Frontal cortex (tissue), 4 donors: ENCODE measurements around the gene LIN7A. TPM values are rescaled to one million over a fixed set of nuclear protein-coding genes. Genes with fewer than 3 reads are reported as not detected.

Experiments used
- DNase-seq, 2 donors: peaks; one replicate each; pipeline ENCODE4 v3.0.0; 2012; ENCODE audit warnings: low spot score in 2 of 2
- FAIRE-seq: peaks from 2 replicates; lab custom pipeline; 2012; peaks lifted over from hg19 to GRCh38; lab: Jason Lieb, UNC
- total RNA-seq: library from RNA; depleted of rRNA; stranded (reverse); fragments of >200 nt; gene quantifications from one replicate; pipeline ENCODE4 v1.2.3, GENCODE V29; 2014
- donor health status: control.
- donor health status: control.
- donor health status: control.

Gene LIN7A
- total RNA-seq, 1 donor from 2014 or later: 44.4 TPM

- FAIRE-seq (no peak), DNase-seq (no peak)
These were observed 75.2 kb downstream of the LIN7A start for GRCh38 chr12:80862531-80862930.

- DNase-seq: no peak
- no peak for FAIRE-seq
These were observed 75.9 kb downstream of the LIN7A start for GRCh38 chr12:80861641-80862378.

GRCh38 chr12:80860928-80861327, 76.8 kb downstream of the LIN7A start:
- no peak for DNase-seq
- no peak for FAIRE-seq

GRCh38 chr12:80860206-80860605, 77.5 kb downstream of the LIN7A start:
- FAIRE-seq (no peak), DNase-seq (no peak)

GRCh38 chr12:80858356-80858755, 79.4 kb downstream of the LIN7A start:
- DNase-seq (no peak), FAIRE-seq (no peak)

- DNase-seq (no peak), FAIRE-seq (no peak)
These were observed 80.4 kb downstream of the LIN7A start for GRCh38 chr12:80857311-80857710.

GRCh38 chr12:80849337-80849736, 88.4 kb downstream of the LIN7A start:
- FAIRE-seq (no peak), DNase-seq (no peak)

- no peak for FAIRE-seq
- no peak for DNase-seq
These were observed 88.9 kb downstream of the LIN7A start for GRCh38 chr12:80848858-80849257.

- FAIRE-seq: no peak
- DNase-seq: no peak
These were observed 90.2 kb downstream of the LIN7A start for GRCh38 chr12:80847575-80847974.

- FAIRE-seq (no peak), DNase-seq (no peak)
These were observed 90.8 kb downstream of the LIN7A start for GRCh38 chr12:80846952-80847351.

- no peak for DNase-seq
These were observed 92.1 kb downstream of the LIN7A start for GRCh38 chr12:80845639-80846038.

GRCh38 chr12:80843969-80844368, 93.8 kb downstream of the LIN7A start:
- DNase-seq (no peak), FAIRE-seq (no peak)

More at GRCh38 chr12:80845639-80846038, 92.1 kb downstream of the LIN7A start:
- FAIRE-seq: no peak

GRCh38 chr12:80838708-80839107, 99.0 kb downstream of the LIN7A start:
- no peak for DNase-seq

GRCh38 chr12:80838024-80838658, 99.6 kb downstream of the LIN7A start:
- DNase-seq (no peak), FAIRE-seq (no peak)

More at GRCh38 chr12:80838708-80839107, 99.0 kb downstream of the LIN7A start:
- no peak for FAIRE-seq

GRCh38 chr12:80837342-80837978, 100.3 kb downstream of the LIN7A start:
- FAIRE-seq (no peak), DNase-seq (no peak)

- FAIRE-seq: no peak
- DNase-seq: no peak
These were observed 103.0 kb downstream of the LIN7A start for GRCh38 chr12:80834724-80835123.

GRCh38 chr12:80830533-80831088, 107.1 kb downstream of the LIN7A start:
- DNase-seq (no peak), FAIRE-seq (no peak)

GRCh38 chr12:80829767-80830166, 108.0 kb downstream of the LIN7A start:
- FAIRE-seq (no peak), DNase-seq (no peak)

GRCh38 chr12:80825506-80825905, 112.2 kb downstream of the LIN7A start:
- DNase-seq (no peak), FAIRE-seq (no peak)

GRCh38 chr12:80823393-80823792, 114.3 kb downstream of the LIN7A start:
- FAIRE-seq: no peak
- DNase-seq: no peak

- no peak for FAIRE-seq
These were observed 116.2 kb downstream of the LIN7A start for GRCh38 chr12:80821513-80822000.

More at GRCh38 chr12:80821513-80822000, 116.2 kb downstream of the LIN7A start:
- DNase-seq: no peak
